Endothelial cell of umbilical vein (primary cell): ENCODE data around the gene GDPD3. TPM values are rescaled to one million over a fixed set of nuclear protein-coding genes. Genes with fewer than 3 reads are reported as not detected.

ENCODE experiments used
- BruUV-seq: library from RNA; stranded (reverse); fragments of 400-500 nt; replicated peaks from 2 replicates; lab custom pipeline; 2021; lab: Mats Ljungman, UMichigan
- CTCF ChIA-PET: fragments of 300-600, 350-600 bp; sonication (Branson Sonifier 250); formaldehyde crosslinking; loops from one replicate; lab custom pipeline; 2021; ENCODE audit warnings: antibody characterized with exemption, inconsistent platforms; lab: Charles Lee
- POLR2A ChIA-PET: fragments of 300-600, 350-600 bp; sonication (Branson Sonifier 250); formaldehyde crosslinking; loops from one replicate; lab custom pipeline; 2021; ENCODE audit warnings: antibody characterized with exemption, inconsistent platforms; lab: Charles Lee
- DNase-seq: peaks from one replicate; pipeline ENCODE4 v3.0.0-alpha.2; 2011; ENCODE audit warnings: low read depth, low spot score
- FAIRE-seq: peaks from 2 replicates; lab custom pipeline; 2011; peaks lifted over from hg19 to GRCh38; lab: Jason Lieb, UNC
- H2AFZ ChIP-seq: 2 replicates; pipeline ENCODE4 v1.6.0; 2012; ENCODE audit warnings: low read depth, low read length, control low read depth, inconsistent platforms
- H3K27ac ChIP-seq: 2 replicates; pipeline ENCODE4 v1.5.1; 2011; ENCODE audit warnings: low read depth, mild to moderate bottlenecking, control low read depth, low read length, moderate library complexity; ENCODE audit not compliant: insufficient read depth
- H3K27me3 ChIP-seq, 2 experiments: 2 replicates each; pipeline versions ENCODE4 v1.6.0 to v1.6.1; 2011; ENCODE audit warnings: low read length in 2 of 2, mixed read lengths in 1 of 2; ENCODE audit not compliant: control insufficient read depth in 2 of 2, insufficient read depth in 2 of 2
- H3K36me3 ChIP-seq, 2 experiments: 2 replicates in 1 of 2; 3 replicates in 1 of 2; pipeline ENCODE4 v1.5.1; 2011; ENCODE audit warnings: low read length in 2 of 2, mild to moderate bottlenecking in 1 of 2, moderate library complexity in 1 of 2; ENCODE audit not compliant: control insufficient read depth in 2 of 2, insufficient read depth in 2 of 2; ENCODE audit errors: extremely low read depth in 1 of 2
- H3K4me1 ChIP-seq: 3 replicates; pipeline ENCODE4 v1.5.1; 2011; ENCODE audit warnings: mild to moderate bottlenecking, low read length; ENCODE audit not compliant: control insufficient read depth, insufficient read depth; ENCODE audit errors: extremely low read depth
- H3K4me2 ChIP-seq: 2 replicates; pipeline ENCODE4 v1.6.1; 2011; ENCODE audit warnings: low read length, control low read depth, mixed read lengths; ENCODE audit not compliant: insufficient read depth
- H3K4me3 ChIP-seq, 3 experiments: fragments of 200-600 bp in 1 of 3; sonication (generic), shearing (Covaris generic) in 1 of 3; replicated peaks in 1 of 3; 2 replicates each; pipeline ENCODE4 v1.5.1; 2011 to 2016; ENCODE audit warnings: control low read depth in 3 of 3, low read length in 3 of 3, mild to moderate bottlenecking in 2 of 3, inconsistent platforms in 1 of 3, low read depth in 1 of 3, moderate library complexity in 1 of 3; ENCODE audit not compliant: insufficient read depth in 1 of 3
- H3K79me2 ChIP-seq: 2 replicates; pipeline ENCODE4 v1.6.0; 2012; ENCODE audit warnings: low read length, inconsistent platforms; ENCODE audit not compliant: control insufficient read depth, insufficient read depth
- H3K9ac ChIP-seq: replicated peaks from 2 replicates; pipeline ENCODE3; 2011; ENCODE audit warnings: low read length, control low read depth; ENCODE audit not compliant: insufficient read depth; ENCODE audit errors: extremely low read depth
- H3K9me1 ChIP-seq: replicated peaks from 3 replicates; pipeline ENCODE4 v1.6.0; 2011; ENCODE audit warnings: mild to moderate bottlenecking, low read length; ENCODE audit not compliant: control insufficient read depth, insufficient read depth; ENCODE audit errors: extremely low read depth
- H3K9me3 ChIP-seq: replicated peaks from 2 replicates; pipeline ENCODE4 v1.5.1; 2012; ENCODE audit warnings: low read length, inconsistent platforms; ENCODE audit not compliant: control insufficient read depth, insufficient read depth
- H4K20me1 ChIP-seq: replicated peaks from 2 replicates; pipeline ENCODE3; 2011; ENCODE audit warnings: mild to moderate bottlenecking, low read length; ENCODE audit not compliant: control insufficient read depth, insufficient read depth; ENCODE audit errors: extremely low read depth
- EZH2 ChIP-seq: IDR thresholded peaks from 2 replicates; pipeline ENCODE4 v1.6.1; 2012; ENCODE audit warnings: borderline replicate concordance, low read depth, mild to moderate bottlenecking, moderate library complexity, low read length, inconsistent platforms; ENCODE audit not compliant: severe bottlenecking
- FOS ChIP-seq: IDR thresholded peaks from 2 replicates; pipeline ENCODE4 v1.6.1; 2011; ENCODE audit warnings: mild to moderate bottlenecking, low read length, moderate library complexity, borderline replicate concordance; ENCODE audit not compliant: insufficient read depth
- GATA2 ChIP-seq: IDR thresholded peaks from 2 replicates; pipeline ENCODE4 v1.7.0; 2011; ENCODE audit warnings: low read depth, mild to moderate bottlenecking, moderate library complexity, mixed read lengths, low read length; ENCODE audit not compliant: insufficient read length, insufficient read depth
- JUN ChIP-seq: IDR thresholded peaks from 2 replicates; pipeline ENCODE4 v1.6.1; 2011; ENCODE audit warnings: borderline replicate concordance, low read depth; ENCODE audit not compliant: insufficient read length, insufficient read depth
- MYC ChIP-seq: IDR thresholded peaks from one replicate; pipeline ENCODE4 v1.6.1; 2011; ENCODE audit warnings: mild to moderate bottlenecking, low read depth, low read length
- POLR2A ChIP-seq: IDR thresholded peaks from 2 replicates; pipeline ENCODE4 v1.6.1; 2012; ENCODE audit warnings: low read depth, mild to moderate bottlenecking, control low read depth, low read length
- POLR2AphosphoS5 ChIP-seq: IDR thresholded peaks from 2 replicates; pipeline ENCODE4 v1.6.1; 2012; ENCODE audit warnings: low read depth, mild to moderate bottlenecking, control low read depth, low read length, moderate library complexity; ENCODE audit not compliant: insufficient read depth
- dilution Hi-C: fragments of 300-500 bp; cut with MboI; formaldehyde crosslinking; loops from one replicate; pipeline ENCODE4 v1.15.0; 2019; ENCODE audit warnings: low sequenced_read_pairs; ENCODE audit not compliant: extremely low pct_ligation_motif_present
- intact Hi-C: fragments of 100-400 bp; cut with micrococcal nuclease; formaldehyde crosslinking; loops from one replicate; pipeline ENCODE4 v1.10.0; 2022
- polyA plus RNA-seq, 4 experiments: library from polyadenylated mRNA; depleted of rRNA in 3 of 4; stranded (reverse) in 3 of 4; unstranded in 1 of 4; fragments of >200 nt; gene quantifications; 2 replicates each; pipeline versions ENCODE4 v1.2.1 to v1.2.3, GENCODE V29; 2011 to 2012; ENCODE audit warnings: missing spikeins in 1 of 4
- total RNA-seq: library from RNA; stranded (reverse); gene quantifications from 2 replicates; pipeline ENCODE4 v1.2.3, GENCODE V29; 2021
- TF ChIP-seq, protein P1 (sequence below): IDR thresholded peaks from 2 replicates; pipeline ENCODE4 v1.6.1; 2011; ENCODE audit not compliant: insufficient read depth, insufficient read length
- TF ChIP-seq, protein P2 (sequence below), 2 donors: IDR thresholded peaks; 1 replicate in 1 of 2; 2 replicates in 1 of 2; pipeline ENCODE4 v1.5.1; 2011; ENCODE audit warnings: low read length in 2 of 2, mild to moderate bottlenecking in 2 of 2, moderate library complexity in 2 of 2, control low read depth in 1 of 2, inconsistent platforms in 1 of 2, low read depth in 1 of 2; ENCODE audit not compliant: insufficient read depth in 1 of 2; ENCODE audit errors: extremely low read depth in 1 of 2

The GDPD3 gene
- total and polyA plus RNA-seq, 2 donors (not counting 3 experiments of a cell fraction or from before 2014, with no cell fraction given), result 8.0 to 18.6 TPM

DNA sequence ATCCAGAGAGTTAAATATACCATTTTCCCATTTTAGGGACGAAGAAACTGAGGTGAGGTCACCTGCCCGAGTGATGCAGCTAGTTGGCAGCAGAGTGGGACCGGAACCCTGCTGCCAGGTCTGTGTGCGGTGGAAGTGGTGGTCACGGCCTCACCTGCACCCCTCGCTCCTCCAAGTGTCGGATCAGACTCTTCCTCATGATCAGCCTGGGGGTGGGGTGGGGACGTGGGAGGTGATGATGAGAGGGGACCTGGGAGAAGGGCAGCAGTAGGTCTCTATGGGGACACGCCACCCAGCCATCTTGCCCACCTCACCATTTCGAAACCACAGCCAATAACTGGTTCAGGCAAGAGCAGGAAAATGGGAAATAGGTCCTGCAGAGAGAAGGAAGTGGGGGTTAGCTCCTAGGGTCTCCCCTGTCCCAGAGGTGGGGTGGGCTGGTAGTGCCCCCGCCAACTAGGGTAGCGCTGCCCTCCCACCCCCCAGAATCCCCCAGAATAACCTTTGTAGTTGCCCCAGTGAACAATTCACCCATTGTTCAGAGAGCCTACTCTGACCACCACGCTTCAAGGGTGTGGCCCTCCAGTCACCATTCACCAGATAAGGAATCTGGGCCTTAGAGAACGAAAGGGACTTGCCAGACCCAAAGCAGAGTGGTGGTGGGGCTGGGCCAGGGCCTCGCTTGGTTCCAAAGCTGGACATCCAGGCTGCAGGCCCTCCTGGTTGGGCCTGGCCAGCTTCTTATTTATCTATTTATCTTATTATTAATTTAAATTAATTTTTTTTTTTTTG, 5.1 kb downstream of the GDPD3 start:
- Histone ChIP-seq H3K79me2 (no peaks in the 10 kb centered on the region), H3K4me1 (no peaks in the 10 kb centered on the region), H4K20me1 (no peaks in the 10 kb centered on the region), H3K36me3 (peaks cover 7 to 39% of the 10 kb centered on the region in 2 experiments), H3K27ac (no peak overlapping the region), H3K4me3 (no peak overlapping the region), H3K4me2 (no peak overlapping the region), H2AFZ (no peak overlapping the region), H3K9ac (no peak overlapping the region), H3K9me1 (no peaks in the 10 kb centered on the region), H3K9me3 (no peaks in the 10 kb centered on the region), H3K27me3 (no peaks in the 10 kb centered on the region)
- ChIA-PET POLR2A (no interaction called here), CTCF (interaction anchor here (0.7 to 6.2 kb wide), 2 partner anchors 9 to 16 kb away, joined by 3 to 52 read pairs; partner anchors contain the start of gene TBX6)
- dilution Hi-C loops, result no loop called here
- no TSS peak for BruUV-seq
- intact Hi-C loops, result no loop called here
- no peak for TF ChIP-seq MYC
- TF ChIP-seq EZH2, result no peak
- DNase-seq, result no peak
- FAIRE-seq, result no peak

DNA sequence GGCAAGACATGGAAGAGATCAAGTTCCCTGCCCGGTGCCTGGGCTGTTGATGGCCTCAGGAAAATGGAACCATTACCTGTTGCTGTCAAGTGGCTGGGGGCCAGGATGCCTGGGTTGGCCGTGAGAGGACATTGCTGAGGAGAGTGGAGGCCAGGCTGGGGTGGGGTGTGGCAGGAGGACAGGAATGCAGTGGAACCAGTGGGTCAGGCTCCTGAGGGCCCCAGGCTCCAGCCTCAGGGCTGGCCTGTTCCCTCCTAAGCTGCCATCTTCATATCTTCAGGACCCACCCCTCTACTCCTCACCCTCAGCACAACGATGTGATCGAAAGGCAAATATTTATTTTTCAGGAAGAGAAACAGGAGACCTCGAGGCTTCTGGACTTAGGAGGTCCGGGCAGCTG, 8.8 kb downstream of the GDPD3 start:
- no TSS peak for BruUV-seq
- H3K4me3 ChIP-seq, result no peak overlapping the region
- H3K4me2 ChIP-seq, result no peak overlapping the region
- H3K36me3 ChIP-seq, result peaks cover 4 to 21% of the 10 kb centered on the region in 2 experiments
- no peak overlapping the region for H3K9ac ChIP-seq
- no peaks in the 10 kb centered on the region for H3K9me3 ChIP-seq
- H2AFZ ChIP-seq, result no peak overlapping the region
- H3K27ac ChIP-seq, result no peak overlapping the region
- no peaks in the 10 kb centered on the region for H3K27me3 ChIP-seq
- DNase-seq (no peak), FAIRE-seq (no peak)
- intact Hi-C loops, result no loop called here
- H3K9me1 ChIP-seq, result no peaks in the 10 kb centered on the region
- ChIA-PET POLR2A (no interaction called here), CTCF (interaction anchor here (1.8 to 4.9 kb wide), 3 partner anchors 8 to 13 kb away, joined by 5 to 30 read pairs (median 15); partner anchors contain the start of genes GDPD3 and TBX6)
- dilution Hi-C loops, result no loop called here
- H3K79me2 ChIP-seq, result no peaks in the 10 kb centered on the region
- TF ChIP-seq, protein P1, sequence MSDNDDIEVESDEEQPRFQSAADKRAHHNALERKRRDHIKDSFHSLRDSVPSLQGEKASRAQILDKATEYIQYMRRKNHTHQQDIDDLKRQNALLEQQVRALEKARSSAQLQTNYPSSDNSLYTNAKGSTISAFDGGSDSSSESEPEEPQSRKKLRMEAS, result no peak
- TF ChIP-seq FOS (no peak), POLR2AphosphoS5 (no peak), GATA2 (no peak), POLR2A (no peak), EZH2 (no peak), JUN (no peak), MYC (no peak)
- TF ChIP-seq, protein P2, sequence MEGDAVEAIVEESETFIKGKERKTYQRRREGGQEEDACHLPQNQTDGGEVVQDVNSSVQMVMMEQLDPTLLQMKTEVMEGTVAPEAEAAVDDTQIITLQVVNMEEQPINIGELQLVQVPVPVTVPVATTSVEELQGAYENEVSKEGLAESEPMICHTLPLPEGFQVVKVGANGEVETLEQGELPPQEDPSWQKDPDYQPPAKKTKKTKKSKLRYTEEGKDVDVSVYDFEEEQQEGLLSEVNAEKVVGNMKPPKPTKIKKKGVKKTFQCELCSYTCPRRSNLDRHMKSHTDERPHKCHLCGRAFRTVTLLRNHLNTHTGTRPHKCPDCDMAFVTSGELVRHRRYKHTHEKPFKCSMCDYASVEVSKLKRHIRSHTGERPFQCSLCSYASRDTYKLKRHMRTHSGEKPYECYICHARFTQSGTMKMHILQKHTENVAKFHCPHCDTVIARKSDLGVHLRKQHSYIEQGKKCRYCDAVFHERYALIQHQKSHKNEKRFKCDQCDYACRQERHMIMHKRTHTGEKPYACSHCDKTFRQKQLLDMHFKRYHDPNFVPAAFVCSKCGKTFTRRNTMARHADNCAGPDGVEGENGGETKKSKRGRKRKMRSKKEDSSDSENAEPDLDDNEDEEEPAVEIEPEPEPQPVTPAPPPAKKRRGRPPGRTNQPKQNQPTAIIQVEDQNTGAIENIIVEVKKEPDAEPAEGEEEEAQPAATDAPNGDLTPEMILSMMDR (IDR thresholded peaks at IDR 0.05; ENCODE audit: extremely low read depth in 1 of 2, insufficient read depth in 1 of 2, low read depth in 1 of 2, low read length in 2 of 2), result no peak
- H4K20me1 ChIP-seq, result no peaks in the 10 kb centered on the region
- no peaks in the 10 kb centered on the region for H3K4me1 ChIP-seq
